ENCODE results near the gene TCP11L2. TPM values are rescaled to one million over a fixed set of nuclear protein-coding genes. Genes with fewer than 3 reads are reported as not detected.

Gene TCP11L2
- total and polyA plus RNA-seq, 2 of the 8 experiments (the other 6 are each of a cell fraction or from before 2014, with no cell fraction given): 2.1 to 7.1 TPM

DNA sequence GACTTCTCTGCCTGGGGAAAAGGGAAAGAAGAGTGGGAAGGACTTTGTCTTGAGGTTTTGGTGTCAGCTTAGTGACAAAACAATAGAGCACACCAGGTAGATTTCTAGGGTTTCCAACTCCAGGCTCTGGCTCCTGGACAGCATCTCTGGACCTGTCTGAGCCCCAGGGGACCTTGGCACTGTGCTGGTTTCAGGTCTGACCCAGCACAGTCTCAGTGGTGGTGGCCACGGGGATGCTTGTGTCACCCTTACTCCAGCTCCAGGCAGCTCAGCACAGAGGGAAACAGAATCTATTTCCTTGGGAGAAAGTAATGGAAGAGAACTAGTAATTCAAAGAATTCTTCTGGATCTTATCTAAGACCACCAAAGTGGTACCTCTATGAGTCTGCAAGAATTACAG is 43.6 kb upstream of the TCP11L2 start:
- Histone ChIP-seq H2AFZ (ENCODE audit: low read length) (no peak overlapping the region), H3K4me3 (ENCODE audit: extremely low read depth in 1 of 4, insufficient read depth in 2 of 4, low read depth in 3 of 4, low read length in 4 of 4) (no peak overlapping the region), H4K8ac (ENCODE audit: extremely low read depth, insufficient read depth, low read length) (no peak overlapping the region), H2BK12ac (ENCODE audit: low read depth, low read length) (no peak overlapping the region), H3K56ac (replicated peaks; ENCODE audit: insufficient read length, low read depth, low read length) (no peak overlapping the region), H4K5ac (ENCODE audit: insufficient read length, low read depth, low read length) (no peak overlapping the region), H3K18ac (ENCODE audit: extremely low read depth, low read length) (no peak overlapping the region), H3K36me3 (ENCODE audit: control insufficient read depth in 2 of 4, insufficient read depth in 4 of 4, low read length in 3 of 4) (no peaks in the 10 kb centered on the region), H3K14ac (ENCODE audit: insufficient read length) (no peak overlapping the region), H3K79me2 (ENCODE audit: control insufficient read depth in 1 of 2, insufficient read depth in 2 of 2, low read length in 2 of 2) (no peaks in the 10 kb centered on the region), H3K4me1 (replicated peaks in 1 of 4; ENCODE audit: control insufficient read depth in 3 of 4, insufficient read depth in 4 of 4, low read length in 3 of 4) (peaks cover 0 to 11% (median 5%) of the 10 kb centered on the region in 4 experiments; a peak in 3 of 7 replicates), H4K91ac (replicated peaks; ENCODE audit: insufficient read length, low read length) (no peak overlapping the region), H3K9me3 (ENCODE audit: insufficient read depth in 2 of 2, low read depth in 1 of 2, low read length in 1 of 2) (no peaks in the 10 kb centered on the region), H3K23me2 (ENCODE audit: low read depth, low read length) (peaks cover 4% of the 10 kb centered on the region; the same call in 1 of the 2 replicates), H2AK5ac (ENCODE audit: low read depth, low read length) (no peak overlapping the region), H3K4me2 (ENCODE audit: insufficient read depth in 1 of 2, low read depth in 2 of 2, low read length in 2 of 2) (no peak overlapping the region), H3K23ac (ENCODE audit: insufficient read length) (no peak overlapping the region), H3K79me1 (ENCODE audit: low read depth, low read length) (no peaks in the 10 kb centered on the region), H2BK120ac (replicated peaks; ENCODE audit: low read depth, low read length) (no peak overlapping the region), H3K9ac (replicated peaks in 1 of 4; ENCODE audit: extremely low read depth in 1 of 4, low read depth in 3 of 4, low read length in 3 of 4) (no peak overlapping the region), H3K27ac (ENCODE audit: low read depth, low read length) (no peak overlapping the region), H2BK20ac (ENCODE audit: low read length) (no peak overlapping the region), H2BK15ac (ENCODE audit: low read length) (no peak overlapping the region), H2BK5ac (ENCODE audit: low read depth, low read length) (no peak overlapping the region), H4K20me1 (replicated peaks in 1 of 2; ENCODE audit: control insufficient read depth in 1 of 2, insufficient read depth in 2 of 2, low read length in 2 of 2) (no peaks in the 10 kb centered on the region), H3K4ac (replicated peaks; ENCODE audit: insufficient read length, low read depth, low read length) (no peak overlapping the region), H3K27me3 (replicated peaks in 1 of 4; ENCODE audit: control insufficient read depth in 3 of 4, extremely low read depth in 1 of 4, insufficient read depth in 3 of 4, low read length in 3 of 4) (no peaks in the 10 kb centered on the region)
- ChIA-PET CTCF (ENCODE audit: partially characterized antibody) (interaction anchor here (0.7 to 2.3 kb wide), 6 partner anchors 12 to 237 kb away, joined by 3 to 7 read pairs (median 4); no protein-coding TSS in a partner anchor), POLR2A (ENCODE audit: partially characterized antibody) (interaction anchor here (1.3 kb wide), 1 partner anchor 10 kb away, joined by 5 read pairs; no protein-coding TSS in a partner anchor)
- DNase-seq (ENCODE audit: low read depth in 1 of 2, low spot score in 2 of 2): peak in 1 of 2 experiments; percentile 7
- no peak for FAIRE-seq
- WGBS, 2 experiments (ENCODE audit: extremely low coverage in 1 of 2, insufficient coverage in 1 of 2, insufficient read length in 1 of 2, insufficient replicate concordance in 2 of 2, low coverage in 1 of 2, low lambda C conversion rate in 2 of 2, missing lambda C conversion rate in 1 of 2): 86% methylated on average over 1 of the region's 1 CpG; no CpG with 5 or more reads in 1 of the 2 experiments
- TF ChIP-seq KDM1A (IDR thresholded peaks at IDR 0.05; ENCODE audit: borderline replicate concordance, low read length) (no peak), TEAD4 (IDR thresholded peaks at IDR 0.05; ENCODE audit: low read depth, low read length) (no peak), POU5F1 (IDR thresholded peaks at IDR 0.05; ENCODE audit: low read depth, low read length) (no peak), SRF (IDR thresholded peaks at IDR 0.05; ENCODE audit: low read depth, low read length) (no peak), YY1 (IDR thresholded peaks at IDR 0.05; ENCODE audit: low read depth, low read length) (no peak)
